ENCODE data around the gene MX2.
"Not testable (repeated sequence)": the region's sequence is repeated elsewhere in the genome, so short reads cannot be mapped to it uniquely, and the experiment has no call there.

MX2 gene, protein sequence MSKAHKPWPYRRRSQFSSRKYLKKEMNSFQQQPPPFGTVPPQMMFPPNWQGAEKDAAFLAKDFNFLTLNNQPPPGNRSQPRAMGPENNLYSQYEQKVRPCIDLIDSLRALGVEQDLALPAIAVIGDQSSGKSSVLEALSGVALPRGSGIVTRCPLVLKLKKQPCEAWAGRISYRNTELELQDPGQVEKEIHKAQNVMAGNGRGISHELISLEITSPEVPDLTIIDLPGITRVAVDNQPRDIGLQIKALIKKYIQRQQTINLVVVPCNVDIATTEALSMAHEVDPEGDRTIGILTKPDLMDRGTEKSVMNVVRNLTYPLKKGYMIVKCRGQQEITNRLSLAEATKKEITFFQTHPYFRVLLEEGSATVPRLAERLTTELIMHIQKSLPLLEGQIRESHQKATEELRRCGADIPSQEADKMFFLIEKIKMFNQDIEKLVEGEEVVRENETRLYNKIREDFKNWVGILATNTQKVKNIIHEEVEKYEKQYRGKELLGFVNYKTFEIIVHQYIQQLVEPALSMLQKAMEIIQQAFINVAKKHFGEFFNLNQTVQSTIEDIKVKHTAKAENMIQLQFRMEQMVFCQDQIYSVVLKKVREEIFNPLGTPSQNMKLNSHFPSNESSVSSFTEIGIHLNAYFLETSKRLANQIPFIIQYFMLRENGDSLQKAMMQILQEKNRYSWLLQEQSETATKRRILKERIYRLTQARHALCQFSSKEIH

DNA sequence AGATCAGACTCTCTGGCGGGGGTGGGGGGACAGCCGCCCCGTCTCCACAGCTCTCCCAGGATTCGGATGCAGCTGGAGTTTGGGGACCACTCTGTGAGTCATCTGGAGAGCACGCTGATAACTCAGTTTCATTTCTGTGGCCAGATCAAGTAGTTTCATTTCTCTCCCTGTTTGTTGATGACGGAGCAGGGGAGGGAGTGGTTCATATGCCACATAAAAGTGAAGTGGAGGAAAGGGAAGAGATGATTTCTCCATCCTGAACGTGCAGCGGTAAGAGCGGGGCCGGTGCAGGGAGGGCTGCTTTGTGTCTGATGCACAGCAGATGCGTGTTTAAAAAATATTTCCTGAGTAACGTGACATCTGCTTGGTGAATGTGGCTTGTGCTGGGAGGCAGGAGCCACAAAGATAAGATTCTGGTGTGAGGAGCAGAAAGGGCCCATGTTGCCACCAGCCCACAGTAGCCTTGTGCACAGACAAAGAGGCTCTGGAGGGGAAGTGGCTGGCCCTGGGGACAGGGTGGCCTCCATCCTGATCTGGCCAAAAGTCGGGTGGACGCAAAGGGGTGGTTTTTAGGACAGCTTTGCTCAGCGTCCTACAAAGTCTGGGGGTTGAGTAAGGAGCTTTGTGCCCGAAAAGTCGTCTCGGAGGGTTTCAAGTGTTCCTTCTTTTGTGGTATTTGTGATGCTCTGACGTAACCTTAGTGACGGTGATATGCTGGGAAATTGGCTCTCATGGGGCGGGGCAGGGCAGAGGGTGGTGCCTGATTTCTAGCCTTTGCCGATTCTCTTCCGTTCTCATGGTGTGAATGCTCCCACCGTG, at the start of gene MX2:
MX2 (plus strand) TSS at position 242 of the 819 bp plus-strand sequence. CDS start 14,880 bp downstream, outside the sequence.
- FAIRE-seq = no peak
- peak; percentile 9 for DNase-seq (ENCODE audit: low spot score)

- FAIRE-seq; DNase-seq (ENCODE audit: low spot score): not testable (repeated sequence)
Measured at GRCh38 chr21:41313285-41314164, 48.3 kb upstream of the MX2 start.

DNA sequence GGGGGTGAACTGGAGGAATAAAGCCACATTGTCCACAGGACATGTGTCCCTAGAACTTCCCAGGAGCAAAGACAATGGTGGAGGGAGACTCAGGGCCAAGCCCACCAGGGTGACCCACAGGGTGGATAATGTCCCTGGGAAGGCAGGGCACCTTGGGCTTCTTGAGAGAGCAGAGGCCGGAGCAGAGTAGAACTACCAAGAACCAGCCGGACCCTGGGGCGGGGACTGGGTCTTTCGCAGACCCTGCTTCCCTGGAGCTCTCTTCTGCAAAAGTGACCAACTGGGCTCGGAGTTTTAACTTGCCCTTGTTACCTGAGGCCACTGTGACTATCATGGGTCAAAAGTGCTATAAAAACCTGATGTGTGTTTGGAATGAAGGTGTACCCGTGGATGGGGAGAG, 46.1 kb upstream of the MX2 start:
- DNase-seq (ENCODE audit: low spot score) = no peak
- no peak for FAIRE-seq

DNA sequence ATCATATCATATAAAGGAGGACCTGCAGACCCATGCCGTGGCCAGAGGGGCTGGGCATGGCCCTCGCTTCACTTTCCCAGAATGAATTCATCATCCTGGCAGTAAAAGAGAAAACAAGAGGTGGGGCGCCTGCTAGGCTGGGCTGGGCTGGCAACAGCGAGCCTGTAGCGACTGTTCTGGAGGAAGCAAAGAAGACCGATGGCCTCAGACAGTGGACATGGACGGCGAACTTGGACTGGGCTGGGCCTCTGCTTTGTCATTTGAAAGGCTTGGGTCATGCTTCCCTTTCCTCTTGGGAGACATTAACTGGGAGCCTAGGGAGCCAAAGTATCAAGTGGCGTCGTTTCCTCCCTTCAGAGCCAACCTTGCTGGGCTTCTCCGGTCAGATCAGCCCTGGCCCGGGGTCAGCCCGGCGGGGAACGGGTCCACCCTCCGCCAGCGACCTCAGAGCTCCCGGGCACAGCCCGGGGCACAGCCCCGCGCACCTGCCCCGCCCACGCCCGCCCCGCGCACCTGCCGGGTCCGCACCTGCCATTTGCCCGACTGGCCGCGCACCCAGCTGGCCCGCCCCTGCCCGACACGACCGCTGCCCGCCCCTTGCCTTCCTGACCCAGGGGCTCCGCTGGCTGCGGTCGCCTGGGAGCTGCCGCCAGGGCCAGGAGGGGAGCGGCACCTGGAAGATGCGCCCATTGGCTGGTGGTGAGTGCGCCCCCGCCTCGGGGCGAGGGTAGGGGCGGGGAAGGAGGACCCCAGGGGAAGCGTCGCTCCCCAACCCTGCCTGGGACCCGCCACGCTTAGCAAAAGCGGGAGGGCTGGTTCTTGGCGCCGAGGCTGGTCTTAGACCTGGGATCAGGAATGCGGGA, 45.4 kb upstream of the MX2 start, which contains the start of gene FAM3B:
FAM3B (plus strand) TSS at position 602 of the 863 bp plus-strand sequence; CDS start at position 681, 79 bp downstream.
- FAIRE-seq = no peak
- no peak for DNase-seq (ENCODE audit: low spot score)

- DNase-seq (ENCODE audit: low spot score) = no peak
- no peak for FAIRE-seq
Measured at GRCh38 chr21:41317063-41317392, 44.8 kb upstream of the MX2 start.

DNA sequence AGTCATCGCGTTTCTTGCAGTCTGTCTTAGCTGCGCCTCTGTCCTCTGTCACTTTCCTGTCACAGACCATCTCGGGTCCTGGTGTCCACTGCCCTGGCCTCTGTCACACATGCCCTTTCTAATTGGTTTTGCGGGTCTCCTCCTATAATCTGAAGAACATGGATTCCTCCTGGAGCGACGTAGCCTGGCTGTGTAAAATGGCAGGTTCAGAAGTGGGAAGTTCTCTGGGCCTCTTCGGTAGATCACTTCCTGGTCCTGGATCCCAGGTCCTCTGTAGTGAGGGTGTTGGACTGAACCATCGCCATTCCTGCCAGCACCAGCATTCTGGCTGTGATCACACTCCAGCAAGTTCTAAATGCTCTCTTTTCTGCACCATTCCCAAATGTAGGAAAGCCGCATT, 44.4 kb upstream of the MX2 start:
- FAIRE-seq = no peak
- no peak for DNase-seq (ENCODE audit: low spot score)

- DNase-seq (ENCODE audit: low spot score) = no peak
Measured at GRCh38 chr21:41318218-41318617, 43.6 kb upstream of the MX2 start.

DNA sequence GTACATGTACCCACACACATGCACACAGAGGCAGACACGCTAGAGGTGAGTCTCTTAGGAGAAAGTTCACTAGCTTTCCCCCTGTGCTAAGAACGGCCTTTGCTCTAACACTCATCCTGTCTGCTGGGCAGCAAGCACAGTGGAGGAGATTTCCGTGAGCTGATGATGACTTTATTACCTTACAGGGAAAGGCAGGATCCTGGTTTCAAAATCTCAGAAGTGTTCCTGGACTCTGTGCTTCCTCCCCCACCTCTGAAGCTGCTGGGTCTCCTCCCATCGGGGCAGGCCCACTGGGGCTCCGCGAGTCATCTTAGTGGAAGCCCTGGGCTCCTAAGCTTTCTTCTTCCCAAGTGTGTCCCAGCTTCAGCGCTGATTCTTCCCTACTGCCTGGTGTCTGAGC, 42.6 kb upstream of the MX2 start:
- FAIRE-seq = no peak
- no peak for DNase-seq (ENCODE audit: low spot score)

More at GRCh38 chr21:41318218-41318617, 43.6 kb upstream of the MX2 start:
- FAIRE-seq = no peak

GRCh38 chr21:41321211-41321907, 40.5 kb upstream of the MX2 start:
- FAIRE-seq (no peak), DNase-seq (ENCODE audit: low spot score) (no peak)

GRCh38 chr21:41321908-41322495, 39.8 kb upstream of the MX2 start:
- FAIRE-seq (no peak), DNase-seq (ENCODE audit: low spot score) (no peak)

DNA sequence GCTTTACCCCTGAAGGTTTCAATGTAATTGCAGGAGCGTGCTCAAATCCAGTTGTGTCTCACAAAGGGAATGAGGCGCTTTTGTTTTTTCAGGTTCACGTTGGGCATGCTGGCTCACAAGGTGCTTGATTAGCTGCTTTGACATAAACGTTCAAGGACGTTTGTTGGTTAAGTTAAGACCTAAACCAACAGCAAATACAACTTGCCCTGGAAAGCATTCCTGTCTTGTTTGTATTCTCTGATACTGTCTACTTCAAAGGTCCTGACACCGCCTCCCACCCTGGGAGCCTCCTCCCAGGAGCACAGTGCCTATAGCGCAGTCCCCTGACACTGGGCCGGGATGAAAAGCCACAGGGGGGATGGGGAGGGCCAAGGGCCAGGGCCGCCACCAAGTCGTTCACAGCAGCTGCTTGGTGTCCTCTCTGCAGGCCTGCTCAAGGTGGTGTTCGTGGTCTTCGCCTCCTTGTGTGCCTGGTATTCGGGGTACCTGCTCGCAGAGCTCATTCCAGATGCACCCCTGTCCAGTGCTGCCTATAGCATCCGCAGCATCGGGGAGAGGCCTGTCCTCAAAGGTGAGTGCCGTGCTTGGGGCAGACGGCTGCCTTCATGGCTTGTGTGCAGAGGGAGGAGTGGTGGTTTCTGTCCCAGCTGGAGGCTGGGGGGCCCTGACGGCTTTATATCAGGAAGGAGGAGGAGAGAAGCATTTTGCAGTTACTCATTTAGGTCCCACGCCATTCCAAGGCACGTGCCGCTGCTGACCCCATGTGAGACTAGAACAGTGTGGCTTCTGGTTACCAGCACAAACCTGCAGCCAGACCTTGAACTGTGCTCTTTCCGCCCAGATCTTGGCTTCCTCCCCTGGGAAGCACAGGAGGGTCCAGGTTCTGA, 39.1 kb upstream of the MX2 start:
- DNase-seq (ENCODE audit: low spot score) = no peak
- no peak for FAIRE-seq

DNA sequence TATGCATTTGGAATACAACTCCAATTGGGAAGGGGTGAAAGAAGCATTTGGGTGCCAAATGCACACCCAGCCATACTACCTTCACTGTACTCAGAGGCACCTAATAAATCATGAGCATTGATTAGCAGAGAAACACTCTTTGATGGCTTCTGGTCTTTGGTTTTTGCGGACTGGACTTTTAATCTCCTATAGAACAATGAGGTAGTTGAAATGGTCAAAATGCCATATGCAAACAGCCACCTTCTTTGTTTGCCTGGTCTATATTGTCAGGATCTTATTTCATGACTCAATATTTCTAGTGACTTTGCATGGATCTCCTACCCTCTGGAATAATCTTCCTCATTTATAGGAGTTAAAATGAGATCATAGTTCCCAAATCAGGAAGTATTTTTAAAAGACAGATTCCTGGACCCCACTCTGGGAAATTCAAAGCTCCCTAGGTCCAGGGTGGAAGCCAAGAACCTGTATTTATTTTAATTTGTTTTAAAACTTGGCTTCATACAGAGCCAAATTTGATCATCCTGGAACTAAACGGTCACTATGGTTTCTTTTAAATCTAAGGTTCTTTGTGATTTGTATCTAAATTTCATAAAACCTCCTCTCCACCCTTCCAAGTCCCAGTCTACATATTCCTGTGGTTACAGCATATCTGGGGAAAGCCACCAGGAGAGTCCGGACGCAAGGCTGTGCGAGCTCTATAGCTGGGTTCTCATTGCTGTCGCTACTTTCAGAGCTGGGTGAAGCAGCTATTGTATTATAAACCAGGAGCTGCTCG, 36.5 kb upstream of the MX2 start:
- DNase-seq (ENCODE audit: low spot score) (no peak), FAIRE-seq (no peak)

DNA sequence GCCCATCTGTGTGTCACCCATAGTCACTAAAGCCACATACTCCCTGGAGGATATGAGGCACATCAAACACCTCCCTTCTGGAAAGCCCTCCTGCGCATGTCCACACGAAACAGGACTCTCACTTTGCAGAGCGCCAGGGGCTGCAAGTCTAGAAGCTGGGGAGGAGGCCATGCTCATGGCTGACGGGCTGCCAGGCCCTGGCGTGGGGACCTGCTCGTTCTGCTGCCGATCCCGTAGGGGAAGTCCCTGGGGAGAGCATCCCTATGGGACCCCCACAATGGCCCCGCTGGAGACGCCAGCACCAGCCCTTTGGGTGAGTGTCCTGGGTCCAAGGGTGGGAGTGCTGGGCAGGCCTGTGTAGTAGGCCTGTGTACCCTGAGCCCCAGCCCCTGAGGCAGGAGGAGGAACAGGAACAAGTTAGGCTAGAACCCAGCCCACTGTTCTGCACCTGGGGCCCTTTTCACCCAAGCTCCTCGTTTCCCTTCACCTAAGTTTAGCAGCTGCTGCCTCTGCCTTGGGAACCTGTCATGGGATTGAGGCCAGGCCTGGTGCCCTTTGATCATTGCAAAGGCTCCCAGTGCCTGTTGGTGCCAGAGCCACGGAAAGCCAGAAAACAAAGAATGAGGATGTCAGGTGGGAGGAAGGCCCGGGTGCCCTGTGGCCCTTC, 35.3 kb upstream of the MX2 start:
- FAIRE-seq (no peak), DNase-seq (ENCODE audit: low spot score) (no peak)

DNA sequence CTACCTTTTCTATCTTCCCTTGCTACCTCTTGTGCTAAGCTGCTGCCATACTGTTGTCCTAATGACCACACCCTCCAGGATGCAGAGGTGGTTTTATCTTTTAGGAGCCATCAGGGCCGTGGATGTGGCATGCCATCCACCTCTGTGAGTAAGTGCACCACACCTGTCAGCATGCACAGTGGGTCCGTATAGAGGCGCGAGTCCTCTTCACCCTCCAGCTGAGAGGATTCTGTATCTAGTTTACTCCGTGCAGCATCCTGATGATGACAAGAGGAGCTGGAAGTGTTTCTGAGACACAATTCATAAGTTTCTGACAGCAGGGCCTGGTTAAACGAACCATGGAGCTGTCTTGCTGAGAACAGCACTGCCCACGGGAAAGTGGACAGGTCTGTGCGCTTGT, 34.1 kb upstream of the MX2 start:
- no peak for FAIRE-seq
- DNase-seq (ENCODE audit: low spot score) = no peak

GRCh38 chr21:41328660-41329607, 32.9 kb upstream of the MX2 start:
- DNase-seq (ENCODE audit: low spot score) = no peak
- FAIRE-seq = no peak

All from urothelium cell line (cell line).